HepG2 (cell line): ENCODE measurements around the gene PEX10. TPM values are rescaled to one million over a fixed set of nuclear protein-coding genes. Genes with fewer than 3 reads are reported as not detected.

ENCODE experiments used
- ATAC-seq: fragments of 200-7000 bp; cut with Tn5 transposase; 3 replicates; pipeline ENCODE4 v1.9.1; 2020; ENCODE audit warnings: mild to moderate bottlenecking, moderate library complexity
- BruUV-seq: library from RNA; stranded (reverse); fragments of 400-500 nt; replicated peaks from 2 replicates; lab custom pipeline; 2021; lab: Mats Ljungman, UMichigan
- CTCF ChIA-PET: fragments of 300-600 bp; formaldehyde crosslinking; extraction: SDS; loops from one replicate; lab custom pipeline; 2021; ENCODE audit warnings: low total read pairs, inconsistent platforms, low intra/inter-chr PET ratio; lab: Yijun Ruan, JAX
- POLR2A ChIA-PET: fragments of 350-600 bp; sonication (Branson Sonifier 250); formaldehyde crosslinking; loops from one replicate; lab custom pipeline; 2020; ENCODE audit warnings: antibody characterized with exemption, inconsistent platforms; lab: Yijun Ruan, JAX
- DNase-seq: peaks from one replicate; pipeline ENCODE4 v3.0.0-alpha.2; 2015; ENCODE audit warnings: low spot score
- FAIRE-seq: peaks from 3 replicates; lab custom pipeline; 2011; peaks lifted over from hg19 to GRCh38; lab: Jason Lieb, UNC
- H2AFZ ChIP-seq: one replicate; pipeline ENCODE4 v1.6.1; 2011; ENCODE audit warnings: low read length, inconsistent platforms
- H3K27ac ChIP-seq: fragments of 300-600 bp; 3 replicates; pipeline ENCODE4 v1.8.0; 2011; ENCODE audit warnings: mixed run types, mild to moderate bottlenecking, mixed read lengths, low read length, inconsistent platforms; ENCODE audit not compliant: insufficient read depth; ENCODE audit errors: extremely low read length
- H3K27me3 ChIP-seq, 2 experiments: fragments of 200-600 bp in 1 of 2; 2 replicates in 1 of 2; 3 replicates in 1 of 2; pipeline versions ENCODE4 v1.6.0 to v1.8.0; 2011; ENCODE audit warnings: low read length in 2 of 2, mild to moderate bottlenecking in 2 of 2, moderate library complexity in 2 of 2, inconsistent platforms in 1 of 2; ENCODE audit not compliant: insufficient read depth in 2 of 2, control insufficient read depth in 1 of 2
- H3K36me3 ChIP-seq, 2 experiments: fragments of 200-600 bp in 1 of 2; replicated peaks in 1 of 2; 2 replicates in 1 of 2; 3 replicates in 1 of 2; pipeline versions ENCODE4 v1.5.1 to v1.8.0; 2011; ENCODE audit warnings: low read length in 2 of 2, inconsistent platforms in 1 of 2; ENCODE audit not compliant: insufficient read depth in 2 of 2, control insufficient read depth in 1 of 2
- H3K4me1 ChIP-seq: 2 replicates; pipeline ENCODE4 v1.5.1; 2012; ENCODE audit warnings: low read length, inconsistent platforms; ENCODE audit not compliant: insufficient read depth
- H3K4me2 ChIP-seq: 2 replicates; pipeline ENCODE4 v1.6.0; 2011; ENCODE audit warnings: low read depth, low read length, inconsistent platforms
- H3K4me3 ChIP-seq, 3 experiments: fragments of 200-600 bp in 1 of 3; sonication (generic), shearing (Covaris generic) in 1 of 3; replicated peaks in 1 of 3; 2 replicates each; pipeline ENCODE4 v1.5.1; 2011 to 2016; ENCODE audit warnings: low read length in 3 of 3, inconsistent platforms in 2 of 3, low read depth in 2 of 3, mild to moderate bottlenecking in 2 of 3, control low read depth in 1 of 3, mixed read lengths in 1 of 3; ENCODE audit not compliant: insufficient read depth in 1 of 3
- H3K79me2 ChIP-seq: one replicate; pipeline ENCODE4 v1.6.1; 2011; ENCODE audit warnings: low read length, inconsistent platforms; ENCODE audit not compliant: insufficient read depth
- H3K9ac ChIP-seq: 2 replicates; pipeline ENCODE4 v1.6.0; 2011; ENCODE audit warnings: mild to moderate bottlenecking, low read depth, low read length, inconsistent platforms; ENCODE audit not compliant: insufficient read depth
- H3K9me3 ChIP-seq: 2 replicates; pipeline ENCODE4 v1.5.1; 2012; ENCODE audit warnings: mild to moderate bottlenecking, low read length
- H4K20me1 ChIP-seq: 2 replicates; pipeline ENCODE4 v1.6.0; 2011; ENCODE audit warnings: inconsistent platforms, mild to moderate bottlenecking, low read length, moderate library complexity; ENCODE audit not compliant: insufficient read depth
- ATF4 ChIP-seq, 2 experiments: fragments of 450-650 bp in 1 of 2; sonication (generic) in 1 of 2; formaldehyde crosslinking; IDR thresholded peaks; 2 replicates each; pipeline versions ENCODE4 v1.5.0 to v1.8.0; 2020 to 2022; ENCODE audit warnings: mild to moderate bottlenecking in 1 of 2, missing genetic modification reagents in 1 of 2
- DBP ChIP-seq: sonication (generic); formaldehyde crosslinking; IDR thresholded peaks from 2 replicates; pipeline ENCODE4 v1.4.0; 2020; ENCODE audit warnings: missing genetic modification reagents; ENCODE audit errors: not compliant biosample characterization
- KDM4B ChIP-seq: sonication (generic); formaldehyde crosslinking; IDR thresholded peaks from 2 replicates; pipeline ENCODE4 v1.4.0; 2020; ENCODE audit warnings: missing genetic modification reagents
- SUZ12 ChIP-seq: fragments of 150-350 bp; IDR thresholded peaks from 2 replicates; pipeline ENCODE4 v1.6.1; 2014; ENCODE audit warnings: low read depth, low read length
- TCF7L2 ChIP-seq: IDR thresholded peaks from 2 replicates; pipeline ENCODE4 v1.6.1; 2011; ENCODE audit warnings: mild to moderate bottlenecking, low read depth, low read length, moderate library complexity
- ZNF136 ChIP-seq: sonication (generic); formaldehyde crosslinking; IDR thresholded peaks from 2 replicates; pipeline ENCODE4 v1.8.1; 2022; ENCODE audit warnings: low read depth, mild to moderate bottlenecking, moderate library complexity, missing genetic modification reagents
- ZNF441 ChIP-seq: sonication (generic); formaldehyde crosslinking; IDR thresholded peaks from 2 replicates; pipeline ENCODE4 v1.7.0; 2021; ENCODE audit warnings: missing genetic modification reagents, borderline replicate concordance
- ZNF713 ChIP-seq: sonication (generic); formaldehyde crosslinking; IDR thresholded peaks from 2 replicates; pipeline ENCODE4 v1.4.0; 2020; ENCODE audit warnings: mild to moderate bottlenecking, missing genetic modification reagents
- ZNF770 ChIP-seq: sonication (generic); formaldehyde crosslinking; IDR thresholded peaks from 2 replicates; pipeline ENCODE4 v1.5.0; 2020; ENCODE audit warnings: mild to moderate bottlenecking, missing genetic modification reagents
- WGBS: methylation state at CpG from one replicate; pipeline ENCODE4 v1.1.6; 2017; ENCODE audit warnings: low lambda C conversion rate; 5-methylcytosine and 5-hydroxymethylcytosine counted together
- in situ Hi-C: cut with HindIII; loops from 2 replicates; pipeline ENCODE4 v1.10.0; 2017; ENCODE audit warnings: low pct_unique_long_range_greater_than_20kb; ENCODE audit not compliant: extremely low pct_ligation_motif_present
- intact Hi-C: fragments of 100-400 bp; cut with micrococcal nuclease; formaldehyde crosslinking; loops from one replicate; pipeline ENCODE4 v1.10.0; 2022; ENCODE audit not compliant: unreplicated experiment
- polyA plus RNA-seq, 8 experiments: library from polyadenylated mRNA; depleted of rRNA in 3 of 8; stranded (reverse) in 7 of 8; unstranded in 1 of 8; fragments of >200 nt; fragmentation: Illumina TruSeq in 4 of 8; extraction: Trizol in 4 of 8; gene quantifications; 2 replicates each; pipeline versions ENCODE4 v1.2.1 to v1.2.3, GENCODE V29; 2011 to 2016; ENCODE audit warnings: low read depth in 4 of 8, missing spikeins in 1 of 8, mixed read lengths in 1 of 8; ENCODE audit not compliant: insufficient read depth in 1 of 8
- total RNA-seq, 5 experiments: library from RNA; depleted of rRNA; stranded (reverse); fragments of >200 nt; fragmentation: Illumina TruSeq; extraction: Trizol; gene quantifications; 2 replicates each; pipeline ENCODE4 v1.2.3, GENCODE V29; 2016; ENCODE audit warnings: low read depth in 1 of 5

PEX10 gene
- total and polyA plus RNA-seq, 2 of the 13 experiments (the other 11 are each of a cell fraction or from before 2014, with no cell fraction given), result 16.1 to 39.6 TPM

- no peak for TF ChIP-seq ZNF136 (CRISPR knock-in tag)
- no peak for TF ChIP-seq KDM4B (CRISPR knock-in tag)
- no peak for TF ChIP-seq ZNF713 (CRISPR knock-in tag)
- no peak for TF ChIP-seq SUZ12
- TF ChIP-seq ATF4 (CRISPR knock-in tag; IDR thresholded peaks at IDR 0.05), result no peak
- TF ChIP-seq DBP (CRISPR knock-in tag), result no peak
Measured at GRCh38 chr1:2446861-2447260, 34.5 kb upstream of the PEX10 start (continued).

GRCh38 chr1:2446394-2446793, 34.0 kb upstream of the PEX10 start:
- no peak for FAIRE-seq
- H3K27ac ChIP-seq, result no peak overlapping the region
- in situ Hi-C loops, result no loop called here

More at GRCh38 chr1:2446394-2446793, 34.0 kb upstream of the PEX10 start:
- DNase-seq (no peak), ATAC-seq (no peak)
- WGBS, result no CpG with 5 or more reads among the region's 13 CpGs
- no peak overlapping the region for H3K4me2 ChIP-seq
- intact Hi-C loops, result no loop called here
- H3K9ac ChIP-seq, result no peak overlapping the region
- H3K4me3 ChIP-seq, result no peak overlapping the region
- no peak for TF ChIP-seq TCF7L2
- TF ChIP-seq ZNF770 (CRISPR knock-in tag), result no peak
- TF ChIP-seq ZNF441, result no peak
- no TSS peak for BruUV-seq
- ChIA-PET CTCF (no interaction called here), POLR2A (no interaction called here)
- H3K4me1 ChIP-seq, result no peaks in the 10 kb centered on the region; the same call in 1 of the 2 replicates
- H3K9me3 ChIP-seq, result no peaks in the 10 kb centered on the region
- H3K36me3 ChIP-seq, result no peaks in the 10 kb centered on the region
- peaks cover 3% of the 10 kb centered on the region; the same call in 1 of the 2 replicates for H4K20me1 ChIP-seq
- peaks cover 40 to 79% of the 10 kb centered on the region in 2 experiments for H3K27me3 ChIP-seq
- no peak overlapping the region for H2AFZ ChIP-seq
- no peaks in the 10 kb centered on the region for H3K79me2 ChIP-seq
